ENCODE data around the gene AGBL2.

DNA sequence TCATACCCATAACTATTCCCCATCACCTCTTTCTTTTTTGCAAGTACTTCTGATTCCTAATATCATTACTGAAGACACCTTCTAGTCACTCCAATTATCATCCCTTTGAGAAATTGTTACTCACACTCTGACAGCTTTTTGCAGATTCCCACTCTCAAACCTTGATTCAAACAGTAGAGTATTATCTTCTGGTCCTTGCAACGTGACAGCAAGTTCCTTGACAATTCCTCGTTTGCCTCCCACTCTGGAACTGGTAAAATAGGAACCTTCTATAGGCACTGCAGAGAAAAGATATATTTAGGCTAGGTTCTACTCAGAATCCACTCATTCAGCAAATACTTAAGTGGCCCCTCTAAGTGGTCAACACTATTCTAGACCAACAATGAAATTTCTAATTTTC lies 23.2 kb downstream of the AGBL2 start:
- TF ChIP-seq, protein P1, sequence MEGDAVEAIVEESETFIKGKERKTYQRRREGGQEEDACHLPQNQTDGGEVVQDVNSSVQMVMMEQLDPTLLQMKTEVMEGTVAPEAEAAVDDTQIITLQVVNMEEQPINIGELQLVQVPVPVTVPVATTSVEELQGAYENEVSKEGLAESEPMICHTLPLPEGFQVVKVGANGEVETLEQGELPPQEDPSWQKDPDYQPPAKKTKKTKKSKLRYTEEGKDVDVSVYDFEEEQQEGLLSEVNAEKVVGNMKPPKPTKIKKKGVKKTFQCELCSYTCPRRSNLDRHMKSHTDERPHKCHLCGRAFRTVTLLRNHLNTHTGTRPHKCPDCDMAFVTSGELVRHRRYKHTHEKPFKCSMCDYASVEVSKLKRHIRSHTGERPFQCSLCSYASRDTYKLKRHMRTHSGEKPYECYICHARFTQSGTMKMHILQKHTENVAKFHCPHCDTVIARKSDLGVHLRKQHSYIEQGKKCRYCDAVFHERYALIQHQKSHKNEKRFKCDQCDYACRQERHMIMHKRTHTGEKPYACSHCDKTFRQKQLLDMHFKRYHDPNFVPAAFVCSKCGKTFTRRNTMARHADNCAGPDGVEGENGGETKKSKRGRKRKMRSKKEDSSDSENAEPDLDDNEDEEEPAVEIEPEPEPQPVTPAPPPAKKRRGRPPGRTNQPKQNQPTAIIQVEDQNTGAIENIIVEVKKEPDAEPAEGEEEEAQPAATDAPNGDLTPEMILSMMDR (IDR thresholded peaks at IDR 0.05): no peak
- TF ChIP-seq POLR2A (IDR thresholded peaks at IDR 0.05): no peak
- no peak for TF ChIP-seq POLR2AphosphoS5 (IDR thresholded peaks at IDR 0.05)

Data from upper lobe of left lung (tissue), 4 donors.